HepG2 (cell line): ENCODE results near the gene CNR1. TPM values are rescaled to one million over a fixed set of nuclear protein-coding genes. Genes with fewer than 3 reads are reported as not detected.

ENCODE experiments used
- ATAC-seq: fragments of 200-7000 bp; cut with Tn5 transposase; 3 replicates; pipeline ENCODE4 v1.9.1; 2020; ENCODE audit warnings: mild to moderate bottlenecking, moderate library complexity
- BruUV-seq: library from RNA; stranded (reverse); fragments of 400-500 nt; replicated peaks from 2 replicates; lab custom pipeline; 2021; lab: Mats Ljungman, UMichigan
- CTCF ChIA-PET: fragments of 300-600 bp; formaldehyde crosslinking; extraction: SDS; loops from one replicate; lab custom pipeline; 2021; ENCODE audit warnings: low total read pairs, inconsistent platforms, low intra/inter-chr PET ratio; lab: Yijun Ruan, JAX
- POLR2A ChIA-PET: fragments of 350-600 bp; sonication (Branson Sonifier 250); formaldehyde crosslinking; loops from one replicate; lab custom pipeline; 2020; ENCODE audit warnings: antibody characterized with exemption, inconsistent platforms; lab: Yijun Ruan, JAX
- DNase-seq: peaks from one replicate; pipeline ENCODE4 v3.0.0-alpha.2; 2015; ENCODE audit warnings: low spot score
- FAIRE-seq: peaks from 3 replicates; lab custom pipeline; 2011; peaks lifted over from hg19 to GRCh38; lab: Jason Lieb, UNC
- H2AFZ ChIP-seq: one replicate; pipeline ENCODE4 v1.6.1; 2011; ENCODE audit warnings: low read length, inconsistent platforms
- H3K27ac ChIP-seq: fragments of 300-600 bp; 3 replicates; pipeline ENCODE4 v1.8.0; 2011; ENCODE audit warnings: mixed run types, mild to moderate bottlenecking, mixed read lengths, low read length, inconsistent platforms; ENCODE audit not compliant: insufficient read depth; ENCODE audit errors: extremely low read length
- H3K27me3 ChIP-seq, 2 experiments: fragments of 200-600 bp in 1 of 2; 2 replicates in 1 of 2; 3 replicates in 1 of 2; pipeline versions ENCODE4 v1.6.0 to v1.8.0; 2011; ENCODE audit warnings: low read length in 2 of 2, mild to moderate bottlenecking in 2 of 2, moderate library complexity in 2 of 2, inconsistent platforms in 1 of 2; ENCODE audit not compliant: insufficient read depth in 2 of 2, control insufficient read depth in 1 of 2
- H3K36me3 ChIP-seq, 2 experiments: fragments of 200-600 bp in 1 of 2; replicated peaks in 1 of 2; 2 replicates in 1 of 2; 3 replicates in 1 of 2; pipeline versions ENCODE4 v1.5.1 to v1.8.0; 2011; ENCODE audit warnings: low read length in 2 of 2, inconsistent platforms in 1 of 2; ENCODE audit not compliant: insufficient read depth in 2 of 2, control insufficient read depth in 1 of 2
- H3K4me1 ChIP-seq: 2 replicates; pipeline ENCODE4 v1.5.1; 2012; ENCODE audit warnings: low read length, inconsistent platforms; ENCODE audit not compliant: insufficient read depth
- H3K4me2 ChIP-seq: 2 replicates; pipeline ENCODE4 v1.6.0; 2011; ENCODE audit warnings: low read depth, low read length, inconsistent platforms
- H3K4me3 ChIP-seq, 3 experiments: fragments of 200-600 bp in 1 of 3; sonication (generic), shearing (Covaris generic) in 1 of 3; replicated peaks in 1 of 3; 2 replicates each; pipeline ENCODE4 v1.5.1; 2011 to 2016; ENCODE audit warnings: low read length in 3 of 3, inconsistent platforms in 2 of 3, low read depth in 2 of 3, mild to moderate bottlenecking in 2 of 3, control low read depth in 1 of 3, mixed read lengths in 1 of 3; ENCODE audit not compliant: insufficient read depth in 1 of 3
- H3K79me2 ChIP-seq: one replicate; pipeline ENCODE4 v1.6.1; 2011; ENCODE audit warnings: low read length, inconsistent platforms; ENCODE audit not compliant: insufficient read depth
- H3K9ac ChIP-seq: 2 replicates; pipeline ENCODE4 v1.6.0; 2011; ENCODE audit warnings: mild to moderate bottlenecking, low read depth, low read length, inconsistent platforms; ENCODE audit not compliant: insufficient read depth
- H3K9me3 ChIP-seq: 2 replicates; pipeline ENCODE4 v1.5.1; 2012; ENCODE audit warnings: mild to moderate bottlenecking, low read length
- H4K20me1 ChIP-seq: 2 replicates; pipeline ENCODE4 v1.6.0; 2011; ENCODE audit warnings: inconsistent platforms, mild to moderate bottlenecking, low read length, moderate library complexity; ENCODE audit not compliant: insufficient read depth
- CBFB ChIP-seq: sonication (generic); formaldehyde crosslinking; IDR thresholded peaks from 2 replicates; pipeline ENCODE4 v1.4.0; 2020; ENCODE audit warnings: missing genetic modification reagents
- ELF1 ChIP-seq: sonication (generic); formaldehyde crosslinking; IDR thresholded peaks from 2 replicates; pipeline ENCODE4 v1.4.0; 2020; ENCODE audit warnings: missing genetic modification reagents
- HNRNPH1 ChIP-seq: fragments of 200-400 bp; formaldehyde crosslinking; optimal IDR thresholded peaks from 2 replicates; pipeline ENCODE3; 2017; ENCODE audit warnings: mild to moderate bottlenecking, low read depth, low read length
- IRF9 ChIP-seq: sonication (generic); formaldehyde crosslinking; IDR thresholded peaks from 2 replicates; pipeline ENCODE4 v1.8.0; 2022; ENCODE audit warnings: missing genetic modification reagents, mild to moderate bottlenecking, borderline replicate concordance
- KDM3A ChIP-seq: IDR thresholded peaks from 2 replicates; pipeline ENCODE4 v1.6.1; 2018; ENCODE audit warnings: low read depth, missing compliant biosample characterization
- SIN3B ChIP-seq: fragments of 150-350 bp; IDR thresholded peaks from 2 replicates; pipeline ENCODE4 v1.6.1; 2014; ENCODE audit warnings: low read length
- SP4 ChIP-seq: sonication (generic); formaldehyde crosslinking; IDR thresholded peaks from 2 replicates; pipeline ENCODE4 v1.8.1; 2023; ENCODE audit warnings: mild to moderate bottlenecking, missing genetic modification reagents
- TP53 ChIP-seq: sonication (generic); formaldehyde crosslinking; conservative IDR thresholded peaks from 2 replicates; pipeline ENCODE4 v1.4.0; 2020; ENCODE audit warnings: missing genetic modification reagents
- U2AF2 ChIP-seq: fragments of 200-400 bp; formaldehyde crosslinking; IDR thresholded peaks from 2 replicates; pipeline ENCODE4 v1.6.1; 2017; ENCODE audit warnings: low read depth, mild to moderate bottlenecking, low read length
- ZBTB44 ChIP-seq: sonication (generic); formaldehyde crosslinking; IDR thresholded peaks from 2 replicates; pipeline ENCODE4 v1.4.0; 2020; ENCODE audit warnings: missing genetic modification reagents
- ZMAT5 ChIP-seq: sonication (generic); formaldehyde crosslinking; IDR thresholded peaks from 2 replicates; pipeline ENCODE4 v1.5.0; 2020; ENCODE audit warnings: mild to moderate bottlenecking, low read depth, missing genetic modification reagents, borderline replicate concordance
- ZNF383 ChIP-seq: sonication (generic); formaldehyde crosslinking; IDR thresholded peaks from 2 replicates; pipeline ENCODE4 v1.4.0; 2020; ENCODE audit warnings: missing genetic modification reagents, mild to moderate bottlenecking, borderline replicate concordance
- WGBS: methylation state at CpG from one replicate; pipeline ENCODE4 v1.1.6; 2017; ENCODE audit warnings: low lambda C conversion rate; 5-methylcytosine and 5-hydroxymethylcytosine counted together
- in situ Hi-C: cut with HindIII; loops from 2 replicates; pipeline ENCODE4 v1.10.0; 2017; ENCODE audit warnings: low pct_unique_long_range_greater_than_20kb; ENCODE audit not compliant: extremely low pct_ligation_motif_present
- intact Hi-C: fragments of 100-400 bp; cut with micrococcal nuclease; formaldehyde crosslinking; loops from one replicate; pipeline ENCODE4 v1.10.0; 2022; ENCODE audit not compliant: unreplicated experiment
- polyA plus RNA-seq, 8 experiments: library from polyadenylated mRNA; depleted of rRNA in 3 of 8; stranded (reverse) in 7 of 8; unstranded in 1 of 8; fragments of >200 nt; fragmentation: Illumina TruSeq in 4 of 8; extraction: Trizol in 4 of 8; gene quantifications; 2 replicates each; pipeline versions ENCODE4 v1.2.1 to v1.2.3, GENCODE V29; 2011 to 2016; ENCODE audit warnings: low read depth in 4 of 8, missing spikeins in 1 of 8, mixed read lengths in 1 of 8; ENCODE audit not compliant: insufficient read depth in 1 of 8
- total RNA-seq, 5 experiments: library from RNA; depleted of rRNA; stranded (reverse); fragments of >200 nt; fragmentation: Illumina TruSeq; extraction: Trizol; gene quantifications; 2 replicates each; pipeline ENCODE4 v1.2.3, GENCODE V29; 2016; ENCODE audit warnings: low read depth in 1 of 5

CNR1 gene
- total and polyA plus RNA-seq, 2 of the 13 experiments (the other 11 are each of a cell fraction or from before 2014, with no cell fraction given): not detected

GRCh38 chr6:88115307-88115706, 50.8 kb downstream of the CNR1 start (continued):
- TF ChIP-seq SP4 (CRISPR knock-in tag): no peak
- TF ChIP-seq ELF1 (CRISPR knock-in tag): no peak
- no peak for TF ChIP-seq U2AF2
- TF ChIP-seq HNRNPH1: no peak
- no peak for TF ChIP-seq KDM3A
- no peak for TF ChIP-seq CBFB (CRISPR knock-in tag)
- no peak for TF ChIP-seq ZNF383 (CRISPR knock-in tag)
- TF ChIP-seq, all 625 proteins: peak for 0

GRCh38 chr6:88114838-88115237, 51.3 kb downstream of the CNR1 start:
- ATAC-seq: no peak

More at GRCh38 chr6:88114838-88115237, 51.3 kb downstream of the CNR1 start:
- Histone ChIP-seq H3K4me1 (no peaks in the 10 kb centered on the region), H4K20me1 (no peaks in the 10 kb centered on the region), H3K27me3 (no peaks in the 10 kb centered on the region; a peak in 1 of 5 replicates), H3K4me3 (no peak overlapping the region), H3K36me3 (no peaks in the 10 kb centered on the region), H3K9ac (no peak overlapping the region), H2AFZ (no peak overlapping the region), H3K4me2 (no peak overlapping the region), H3K9me3 (no peaks in the 10 kb centered on the region), H3K27ac (no peak overlapping the region), H3K79me2 (no peaks in the 10 kb centered on the region)
- no peak for DNase-seq
- CTCF ChIA-PET: no interaction called here
- no TSS peak for BruUV-seq
- no peak for FAIRE-seq
- intact Hi-C loops (no loop called here), in situ Hi-C loops (no loop called here)
- POLR2A ChIA-PET: no interaction called here
- 3% methylated on average over 2 of the region's 2 CpGs for WGBS
- no peak for TF ChIP-seq TP53 (CRISPR knock-in tag)
- no peak for TF ChIP-seq IRF9 (CRISPR knock-in tag)
- no peak for TF ChIP-seq ZMAT5
- TF ChIP-seq ZBTB44 (CRISPR knock-in tag): no peak
- no peak for TF ChIP-seq SIN3B
